Fibroblast of lung (primary cell): ENCODE results near the gene SPSB1.

ENCODE experiments used
- CTCF ChIP-seq, 2 donors: IDR thresholded peaks in 1 of 2; conservative IDR thresholded peaks in 1 of 2; 1 replicate in 1 of 2; 2 replicates in 1 of 2; pipeline ENCODE4 v1.5.1; 2011 to 2012; ENCODE audit warnings: low read length in 2 of 2, control low read depth in 1 of 2, inconsistent platforms in 1 of 2, low read depth in 1 of 2, mild to moderate bottlenecking in 1 of 2
- EZH2 ChIP-seq: IDR thresholded peaks from 2 replicates; pipeline ENCODE4 v1.5.1; 2012; ENCODE audit warnings: low read length, control low read depth, mild to moderate bottlenecking; ENCODE audit errors: missing control alignments

DNA sequence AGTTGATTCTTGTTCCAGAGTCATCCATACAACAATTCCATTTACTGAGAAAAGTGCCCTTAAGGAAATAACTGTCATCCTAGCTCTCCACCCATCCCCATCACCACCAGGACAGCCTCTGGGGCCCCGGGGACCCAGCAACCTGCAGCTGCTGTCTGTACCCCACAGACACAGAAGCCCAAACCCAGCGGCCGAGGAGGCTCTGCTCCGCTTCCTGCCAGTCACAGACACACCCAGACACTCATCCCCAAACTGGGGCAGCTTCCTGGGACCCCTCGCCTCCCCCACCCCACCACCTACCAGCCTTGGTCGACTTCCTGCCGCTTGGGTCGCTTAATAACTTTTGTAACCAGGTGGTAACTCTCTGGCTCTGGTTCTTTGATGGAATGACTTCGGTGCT lies 125.0 kb downstream of the SPSB1 start:
- TF ChIP-seq CTCF (conservative IDR thresholded peaks at IDR 0.05 in 1 of 2, IDR thresholded peaks at IDR 0.05 in 1 of 2; ENCODE audit: low read depth in 1 of 2, low read length in 2 of 2) (no peak), EZH2 (no peak)
